ENCODE data around the gene TTC6.

TTC6 gene

DNA sequence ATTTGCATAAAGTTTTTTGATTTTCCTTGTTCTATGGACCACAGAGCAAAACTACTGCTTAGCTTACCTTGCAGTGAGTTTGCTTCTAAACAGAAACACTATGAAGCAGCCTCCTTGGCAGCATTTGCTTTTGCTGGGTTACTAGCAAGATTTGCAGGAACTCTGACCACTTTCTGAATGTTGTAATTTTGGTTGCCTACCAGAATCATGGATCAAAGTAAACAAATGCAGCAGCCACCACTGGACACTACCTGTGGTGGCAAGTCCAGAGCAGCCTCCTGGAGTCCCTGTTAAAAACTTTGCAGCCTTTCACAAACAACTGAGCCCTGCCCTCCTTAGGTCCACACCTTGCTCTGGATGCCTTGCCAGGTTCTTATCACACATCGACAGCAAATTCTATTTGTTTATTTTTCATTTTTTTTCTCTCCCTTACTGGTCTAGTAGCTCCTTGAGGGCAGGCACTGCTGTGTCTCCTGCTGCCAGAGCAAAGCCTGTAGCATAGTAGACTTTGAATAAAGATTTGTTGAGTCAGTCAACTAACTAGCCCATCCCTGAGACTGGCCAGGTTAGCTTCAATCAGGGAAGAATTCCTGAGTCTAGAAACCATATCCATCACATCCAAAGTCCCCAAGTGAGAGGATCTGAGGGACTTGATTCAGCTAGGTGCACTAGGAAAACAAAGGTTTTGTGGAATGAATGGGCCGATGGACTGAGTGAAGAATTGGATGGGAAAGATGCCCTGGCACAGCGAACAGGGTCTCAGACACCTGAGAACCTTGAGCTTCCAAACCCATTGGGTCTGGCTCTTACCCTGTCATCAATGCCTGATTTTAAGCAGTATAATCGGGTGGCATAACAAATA, 5.7 kb downstream of the TTC6 start:
- H3K4me3 ChIP-seq (ENCODE audit: low read length) = no peak overlapping the region
- TF ChIP-seq, protein P1, sequence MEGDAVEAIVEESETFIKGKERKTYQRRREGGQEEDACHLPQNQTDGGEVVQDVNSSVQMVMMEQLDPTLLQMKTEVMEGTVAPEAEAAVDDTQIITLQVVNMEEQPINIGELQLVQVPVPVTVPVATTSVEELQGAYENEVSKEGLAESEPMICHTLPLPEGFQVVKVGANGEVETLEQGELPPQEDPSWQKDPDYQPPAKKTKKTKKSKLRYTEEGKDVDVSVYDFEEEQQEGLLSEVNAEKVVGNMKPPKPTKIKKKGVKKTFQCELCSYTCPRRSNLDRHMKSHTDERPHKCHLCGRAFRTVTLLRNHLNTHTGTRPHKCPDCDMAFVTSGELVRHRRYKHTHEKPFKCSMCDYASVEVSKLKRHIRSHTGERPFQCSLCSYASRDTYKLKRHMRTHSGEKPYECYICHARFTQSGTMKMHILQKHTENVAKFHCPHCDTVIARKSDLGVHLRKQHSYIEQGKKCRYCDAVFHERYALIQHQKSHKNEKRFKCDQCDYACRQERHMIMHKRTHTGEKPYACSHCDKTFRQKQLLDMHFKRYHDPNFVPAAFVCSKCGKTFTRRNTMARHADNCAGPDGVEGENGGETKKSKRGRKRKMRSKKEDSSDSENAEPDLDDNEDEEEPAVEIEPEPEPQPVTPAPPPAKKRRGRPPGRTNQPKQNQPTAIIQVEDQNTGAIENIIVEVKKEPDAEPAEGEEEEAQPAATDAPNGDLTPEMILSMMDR (conservative IDR thresholded peaks at IDR 0.05; ENCODE audit: low read depth, low read length) = no peak
- DNase-seq (ENCODE audit: low read depth) = no peak

DNA sequence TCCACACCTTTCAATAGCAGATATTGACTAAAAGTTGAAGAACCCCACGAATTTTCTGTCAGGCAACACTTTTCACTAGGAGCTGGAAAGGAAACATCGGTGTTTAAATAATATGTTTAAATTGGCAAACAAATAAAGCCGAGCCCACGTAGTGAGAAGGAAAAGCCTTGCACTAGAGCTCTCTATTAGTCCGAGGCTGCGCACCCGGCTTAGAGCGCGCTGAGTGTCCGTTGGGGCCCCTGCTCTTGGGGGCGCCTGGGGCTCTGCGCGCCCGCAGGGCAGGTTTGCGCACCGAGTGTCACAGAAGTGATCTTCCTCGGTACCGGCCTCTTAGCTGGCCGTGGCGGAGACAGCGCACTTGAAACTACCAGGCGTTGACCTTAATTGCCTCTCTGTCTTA, 6.4 kb downstream of the TTC6 start:
- DNase-seq (ENCODE audit: low read depth) = no peak
- H3K4me3 ChIP-seq (ENCODE audit: low read length) = no peak overlapping the region
- TF ChIP-seq, protein P1 (conservative IDR thresholded peaks at IDR 0.05; ENCODE audit: low read depth, low read length) = no peak

DNA sequence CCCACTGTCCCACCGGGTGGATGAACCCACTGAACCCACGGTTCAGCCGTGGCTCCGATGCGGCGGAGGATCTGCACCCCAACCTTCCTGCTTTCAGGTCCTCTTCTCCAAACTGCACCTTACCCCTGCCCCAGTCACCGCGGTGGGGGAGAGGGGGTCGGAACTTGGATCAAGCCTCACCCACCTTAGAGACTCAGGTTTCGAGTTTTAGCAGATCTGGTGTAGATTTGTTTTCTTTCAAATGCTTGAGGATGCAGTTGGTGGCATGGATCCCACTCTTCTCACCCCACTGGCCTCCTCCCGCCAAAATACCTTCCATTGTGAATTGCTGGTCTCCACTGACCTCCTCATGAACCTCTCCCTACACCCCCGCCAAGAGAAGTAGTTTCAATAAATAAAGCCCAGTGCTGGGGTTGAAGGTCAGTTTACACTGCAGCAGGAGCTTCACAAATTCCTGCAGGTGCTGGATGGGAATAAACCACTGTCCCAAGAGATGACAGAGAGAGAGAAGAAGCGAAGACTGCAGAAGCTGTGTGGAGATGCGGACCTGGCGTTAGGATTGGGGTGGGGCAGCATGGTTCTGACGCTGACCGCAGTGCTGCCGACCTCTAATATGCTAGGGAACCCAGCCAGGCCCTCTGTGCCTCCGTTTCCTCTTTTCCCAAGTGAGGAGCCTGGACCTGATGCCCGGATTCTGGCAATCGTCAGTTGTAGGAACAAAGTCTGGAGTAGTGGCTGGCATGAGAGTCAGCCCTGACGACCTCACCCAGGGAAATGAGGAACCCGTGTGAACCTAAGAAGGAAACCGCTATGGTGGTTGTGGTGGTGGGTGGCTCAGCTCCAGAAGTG, 7.4 kb downstream of the TTC6 start:
- TF ChIP-seq, protein P1 (conservative IDR thresholded peaks at IDR 0.05; ENCODE audit: low read depth, low read length) = no peak
- H3K4me3 ChIP-seq (ENCODE audit: low read length) = no peak overlapping the region
- DNase-seq (ENCODE audit: low read depth) = no peak

DNA sequence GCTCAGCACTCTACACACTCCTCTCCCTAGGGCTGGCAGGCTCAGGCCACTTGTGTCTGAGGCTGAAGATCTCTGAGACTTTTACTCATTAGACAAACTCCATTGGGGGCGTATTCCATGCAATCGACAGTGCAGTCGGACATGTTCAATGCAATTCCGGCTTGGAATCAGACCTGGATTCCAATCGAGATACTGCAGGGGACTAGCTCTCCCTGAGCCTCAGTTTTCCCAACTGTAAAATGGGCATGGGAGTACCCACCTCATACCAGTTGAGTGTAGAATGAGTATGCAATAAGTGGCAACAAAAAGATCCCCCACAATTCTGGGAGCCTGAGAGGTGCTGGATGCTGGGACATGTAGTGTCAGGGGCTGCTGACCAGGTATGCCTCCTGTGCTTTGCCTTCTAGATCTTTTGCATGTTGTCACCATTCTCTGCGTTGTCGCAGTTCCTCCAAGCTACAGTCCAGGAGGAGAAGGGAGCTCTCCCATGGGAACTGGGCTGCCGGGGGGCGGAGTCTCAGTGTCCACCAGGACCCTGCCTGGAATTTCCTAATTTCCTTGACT, 8.3 kb downstream of the TTC6 start:
- TF ChIP-seq, protein P1 (conservative IDR thresholded peaks at IDR 0.05; ENCODE audit: low read depth, low read length) = no peak
- no peak overlapping the region for H3K4me3 ChIP-seq (ENCODE audit: low read length)
- DNase-seq (ENCODE audit: low read depth) = no peak

DNA sequence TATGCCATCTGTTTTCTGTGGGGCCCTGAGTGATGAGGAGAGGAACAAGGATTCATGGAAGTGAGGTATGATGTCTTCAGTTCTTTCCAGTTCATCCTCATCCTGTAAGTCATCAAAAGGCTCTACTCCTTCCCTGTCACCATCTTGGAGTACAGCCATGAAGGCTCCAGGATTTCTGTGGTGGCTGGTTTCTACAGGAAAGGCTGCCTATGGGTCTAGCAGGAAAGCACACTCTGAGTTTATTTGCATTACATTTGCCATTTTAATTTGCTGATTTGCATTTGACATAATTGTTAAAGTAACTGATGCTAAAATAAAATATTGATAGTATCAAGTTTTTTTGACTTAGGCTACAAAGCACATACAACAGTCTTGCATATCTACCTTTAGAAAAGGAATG, 11.2 kb downstream of the TTC6 start:
- TF ChIP-seq, protein P1 (conservative IDR thresholded peaks at IDR 0.05; ENCODE audit: low read depth, low read length) = no peak
- no peak overlapping the region for H3K4me3 ChIP-seq (ENCODE audit: low read length)
- DNase-seq (ENCODE audit: low read depth) = no peak

DNA sequence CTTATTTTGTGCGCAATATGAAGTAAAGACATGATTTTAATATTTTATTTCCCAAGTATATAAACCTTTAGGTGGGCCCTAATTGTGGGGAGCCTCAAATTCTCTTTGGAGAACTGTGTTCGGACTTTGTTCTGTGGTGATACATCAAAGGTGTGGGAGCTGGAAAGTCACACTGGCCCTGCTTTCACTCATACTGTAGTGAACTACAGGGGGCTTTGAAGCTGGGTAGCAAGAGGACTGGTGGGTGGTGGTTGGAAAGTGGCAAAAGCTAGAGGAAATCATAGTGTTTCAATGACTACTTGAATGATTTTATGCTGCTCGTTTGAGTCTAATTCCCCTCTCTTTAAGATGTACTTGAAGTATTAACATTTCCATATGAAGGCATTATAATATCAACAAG, 13.2 kb downstream of the TTC6 start:
- DNase-seq (ENCODE audit: low read depth) = no peak
- H3K4me3 ChIP-seq (ENCODE audit: low read length) = no peak overlapping the region
- TF ChIP-seq, protein P1 (conservative IDR thresholded peaks at IDR 0.05; ENCODE audit: low read depth, low read length) = no peak

Measured in retinal pigment epithelial cell (primary cell).